Measurements from ENCODE around the gene VAC14.

Gene VAC14

GRCh38 chr16:70699696-70700095 lies 101.3 kb downstream of the VAC14 start:
- Mint-ChIP-seq H3K36me3 (ENCODE audit: insufficient read depth) (peaks cover 6% of the 10 kb centered on the region), H3K27me3 (no peaks in the 10 kb centered on the region), H3K4me1 (peaks cover 30% of the 10 kb centered on the region), H3K4me3 (no peak overlapping the region), H3K27ac (ENCODE audit: low read depth) (peak overlapping the region; percentile 72), H3K9me3 (no peaks in the 10 kb centered on the region)
- DNase-seq (ENCODE audit: low spot score in 2 of 2), result no peak
- no peak for ATAC-seq (replicated peaks; ENCODE audit: extremely low read depth, poor library complexity, severe bottlenecking)

DNA sequence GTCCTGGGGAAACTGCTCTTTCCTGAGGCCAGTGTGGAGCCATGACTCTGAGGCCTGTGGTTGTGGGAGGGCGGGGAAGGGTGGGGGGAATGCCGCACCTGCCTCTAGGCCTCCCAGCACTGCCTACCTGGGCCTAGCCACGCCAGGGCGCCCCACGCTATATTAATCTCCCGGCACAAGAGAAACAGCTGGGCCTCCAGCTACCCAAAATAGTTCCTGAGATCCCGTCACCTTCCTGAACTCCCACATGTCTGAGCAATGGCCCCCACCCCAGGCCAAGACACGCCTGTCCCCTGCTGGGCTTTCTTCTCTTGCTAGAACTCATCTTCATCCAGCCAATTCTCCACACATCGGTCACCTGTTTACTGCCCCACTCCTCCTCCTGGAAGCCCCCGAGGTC lies 102.1 kb downstream of the VAC14 start:
- Mint-ChIP-seq H3K36me3 (ENCODE audit: insufficient read depth) (peaks cover 7% of the 10 kb centered on the region), H3K4me1 (peaks cover 30% of the 10 kb centered on the region), H3K27me3 (no peaks in the 10 kb centered on the region), H3K9me3 (no peaks in the 10 kb centered on the region), H3K4me3 (no peak overlapping the region), H3K27ac (ENCODE audit: low read depth) (no peak overlapping the region)
- ATAC-seq (replicated peaks; ENCODE audit: extremely low read depth, poor library complexity, severe bottlenecking) (no peak), DNase-seq (ENCODE audit: low spot score in 2 of 2) (no peak)

DNA sequence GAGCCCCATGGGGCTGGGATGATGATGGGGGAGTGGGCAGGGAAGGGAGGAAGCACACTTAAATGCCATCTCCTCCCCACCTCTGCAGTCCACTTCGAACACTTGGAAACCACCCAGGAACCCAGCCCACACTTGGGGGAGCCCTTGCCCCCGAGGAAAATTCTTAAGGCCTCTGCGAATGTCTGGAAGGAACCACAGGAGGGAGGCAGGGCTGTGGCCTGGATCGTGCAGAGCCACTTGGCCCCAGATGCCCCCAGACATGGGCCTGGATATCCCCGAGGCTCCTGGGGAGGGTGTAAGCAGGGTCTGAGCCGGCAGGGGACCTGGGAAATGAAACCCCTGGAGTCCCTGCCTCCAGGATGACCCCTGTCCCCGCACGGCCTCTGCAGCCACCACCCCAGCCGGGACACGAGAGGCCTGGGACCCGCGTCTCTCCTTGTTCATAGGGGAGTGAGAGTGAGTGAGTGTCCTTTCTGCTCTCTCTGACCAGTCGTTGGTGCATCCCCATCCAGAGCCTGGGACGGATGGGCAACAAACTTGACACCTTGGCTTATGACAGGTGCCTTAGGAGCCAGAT lies 103.3 kb downstream of the VAC14 start:
- ATAC-seq (replicated peaks; ENCODE audit: extremely low read depth, poor library complexity, severe bottlenecking) (no peak), DNase-seq (ENCODE audit: low spot score in 2 of 2) (no peak)
- H3K4me1 Mint-ChIP-seq, result peaks cover 30% of the 10 kb centered on the region
- peaks cover 7% of the 10 kb centered on the region for H3K36me3 Mint-ChIP-seq (ENCODE audit: insufficient read depth)
- no peaks in the 10 kb centered on the region for H3K9me3 Mint-ChIP-seq
- no peak overlapping the region for H3K4me3 Mint-ChIP-seq
- H3K27me3 Mint-ChIP-seq, result no peaks in the 10 kb centered on the region
- H3K27ac Mint-ChIP-seq (ENCODE audit: low read depth), result no peak overlapping the region

- ATAC-seq (replicated peaks; ENCODE audit: extremely low read depth, poor library complexity, severe bottlenecking) (no peak), DNase-seq (ENCODE audit: low spot score in 2 of 2) (no peak)
- Mint-ChIP-seq H3K27ac (ENCODE audit: low read depth) (no peak overlapping the region), H3K36me3 (ENCODE audit: insufficient read depth) (peaks cover 7% of the 10 kb centered on the region), H3K27me3 (no peaks in the 10 kb centered on the region), H3K4me1 (peaks cover 28% of the 10 kb centered on the region), H3K4me3 (no peak overlapping the region), H3K9me3 (no peaks in the 10 kb centered on the region)
Measured at GRCh38 chr16:70696952-70697593, 103.9 kb downstream of the VAC14 start.

GRCh38 chr16:70696355-70696754 lies 104.6 kb downstream of the VAC14 start:
- H3K36me3 Mint-ChIP-seq (ENCODE audit: insufficient read depth), result peaks cover 7% of the 10 kb centered on the region
- DNase-seq (ENCODE audit: low spot score in 2 of 2) (no peak), ATAC-seq (replicated peaks; ENCODE audit: extremely low read depth, poor library complexity, severe bottlenecking) (no peak)
- no peak overlapping the region for H3K27ac Mint-ChIP-seq (ENCODE audit: low read depth)
- no peaks in the 10 kb centered on the region for H3K27me3 Mint-ChIP-seq
- no peaks in the 10 kb centered on the region for H3K9me3 Mint-ChIP-seq
- peaks cover 21% of the 10 kb centered on the region for H3K4me1 Mint-ChIP-seq
- H3K4me3 Mint-ChIP-seq, result no peak overlapping the region

DNA sequence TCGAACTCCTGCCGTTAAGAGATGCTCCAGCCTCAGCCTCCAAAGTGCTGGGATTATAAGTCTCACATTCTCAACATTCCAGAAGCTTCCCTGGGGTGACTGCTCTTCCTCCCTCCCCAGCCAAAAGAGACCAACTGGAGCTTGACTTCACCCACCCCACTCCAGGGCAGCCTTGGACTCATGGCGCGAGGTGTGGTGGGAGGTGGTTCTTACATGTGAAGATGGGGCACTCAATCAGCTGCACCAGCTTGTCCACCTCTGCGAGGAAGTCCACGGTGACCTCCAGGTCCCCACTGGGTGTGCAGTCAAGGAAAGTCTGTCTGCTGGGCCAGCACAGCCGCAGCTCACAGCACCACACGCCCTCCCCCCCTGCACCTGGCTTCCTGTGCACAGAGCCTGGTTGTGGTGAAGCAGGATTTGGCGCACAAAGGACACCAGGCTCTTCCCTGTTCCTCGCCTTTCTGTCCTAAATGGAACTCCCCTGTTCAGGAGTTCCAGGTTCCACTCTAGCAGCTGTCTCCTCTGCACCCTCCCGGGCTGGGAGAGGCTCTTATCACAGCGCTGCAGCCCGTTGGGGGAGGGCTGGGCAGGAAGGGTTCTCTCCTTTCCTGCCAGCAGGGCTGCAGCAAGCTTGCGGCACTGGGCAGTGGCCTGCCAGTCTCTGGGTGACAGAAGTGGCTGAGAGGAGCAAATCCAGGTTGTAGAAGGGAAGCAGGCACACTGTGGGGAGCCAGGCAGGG lies 105.5 kb downstream of the VAC14 start:
- DNase-seq (ENCODE audit: low spot score in 2 of 2), result no peak
- peaks cover 21% of the 10 kb centered on the region for H3K4me1 Mint-ChIP-seq
- peak overlapping the region; percentile 49 for H3K4me3 Mint-ChIP-seq
- no peaks in the 10 kb centered on the region for H3K27me3 Mint-ChIP-seq
- H3K9me3 Mint-ChIP-seq, result no peaks in the 10 kb centered on the region
- ATAC-seq (replicated peaks; ENCODE audit: extremely low read depth, poor library complexity, severe bottlenecking), result peak; percentile 51
- H3K27ac Mint-ChIP-seq (ENCODE audit: low read depth), result no peak overlapping the region
- H3K36me3 Mint-ChIP-seq (ENCODE audit: insufficient read depth), result peaks cover 7% of the 10 kb centered on the region

DNA sequence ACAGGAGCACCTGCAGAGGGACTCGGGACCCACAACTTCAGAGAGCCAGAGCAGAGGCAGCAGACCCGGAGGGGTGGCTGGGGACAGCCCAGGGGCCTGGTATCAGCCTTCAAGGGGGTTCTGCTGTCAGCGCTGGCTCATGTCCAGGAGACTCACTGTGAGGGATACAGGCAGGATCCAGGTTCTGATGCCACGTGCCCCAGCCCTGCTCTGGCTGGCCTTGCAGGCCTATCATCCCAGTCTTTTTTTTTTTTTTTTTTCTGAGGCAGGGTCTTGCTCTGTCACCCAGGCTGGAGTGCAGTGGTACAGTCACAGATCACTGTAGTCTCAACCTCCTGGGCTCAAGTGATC lies 106.1 kb downstream of the VAC14 start:
- H3K36me3 Mint-ChIP-seq (ENCODE audit: insufficient read depth), result peaks cover 7% of the 10 kb centered on the region
- H3K9me3 Mint-ChIP-seq, result no peaks in the 10 kb centered on the region
- H3K4me1 Mint-ChIP-seq, result peaks cover 21% of the 10 kb centered on the region
- H3K27me3 Mint-ChIP-seq, result no peaks in the 10 kb centered on the region
- DNase-seq (ENCODE audit: low spot score in 2 of 2) (no peak), ATAC-seq (replicated peaks; ENCODE audit: extremely low read depth, poor library complexity, severe bottlenecking) (no peak)
- H3K27ac Mint-ChIP-seq (ENCODE audit: low read depth), result no peak overlapping the region
- no peak overlapping the region for H3K4me3 Mint-ChIP-seq

GRCh38 chr16:70694088-70694867 lies 106.7 kb downstream of the VAC14 start:
- Mint-ChIP-seq H3K4me3 (no peak overlapping the region), H3K4me1 (peaks cover 21% of the 10 kb centered on the region), H3K36me3 (ENCODE audit: insufficient read depth) (peaks cover 7% of the 10 kb centered on the region), H3K9me3 (no peaks in the 10 kb centered on the region), H3K27me3 (no peaks in the 10 kb centered on the region), H3K27ac (ENCODE audit: low read depth) (no peak overlapping the region)
- ATAC-seq (replicated peaks; ENCODE audit: extremely low read depth, poor library complexity, severe bottlenecking), result no peak
- DNase-seq (ENCODE audit: low spot score in 2 of 2), result no peak

DNA sequence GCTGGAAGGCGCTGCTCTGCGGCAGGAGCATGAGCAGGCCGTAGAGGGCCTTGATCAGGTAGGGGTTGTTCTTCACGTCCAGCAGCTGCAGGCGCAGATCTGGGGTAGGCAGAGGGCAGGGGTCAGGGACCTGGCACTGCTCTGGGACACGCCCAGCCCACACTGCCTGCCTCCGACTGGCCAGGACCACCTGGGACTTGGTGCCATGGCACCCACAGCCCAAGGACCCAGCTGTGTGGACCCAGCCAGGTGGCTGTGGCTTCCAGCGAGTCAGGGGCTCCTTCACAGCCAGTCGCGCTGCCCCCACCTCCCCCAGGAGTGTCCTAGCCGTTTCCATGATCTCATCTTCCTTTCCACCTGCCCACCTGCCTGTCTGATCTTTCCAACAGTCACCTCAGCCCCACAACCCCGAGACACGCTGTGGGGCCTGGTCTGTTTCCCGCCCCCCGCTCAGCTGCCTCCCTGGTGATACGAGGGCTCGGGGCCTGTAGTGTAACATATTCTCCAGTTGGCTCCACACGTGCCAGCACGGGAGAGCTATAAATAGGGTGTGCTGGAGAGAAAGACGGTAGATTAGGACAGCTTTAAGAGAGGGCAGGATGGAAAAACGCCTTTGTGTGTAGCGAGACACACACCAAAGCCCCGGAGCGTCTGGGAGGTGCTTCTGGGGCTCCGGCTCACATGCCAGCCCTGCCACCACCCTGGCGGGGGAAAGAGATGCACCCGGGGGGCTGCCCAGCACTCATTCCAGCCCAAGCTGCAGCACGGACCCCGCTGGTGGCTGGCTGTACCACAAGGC lies 107.9 kb downstream of the VAC14 start:
- Mint-ChIP-seq H3K36me3 (ENCODE audit: insufficient read depth) (peaks cover 4% of the 10 kb centered on the region), H3K9me3 (no peaks in the 10 kb centered on the region), H3K4me3 (no peak overlapping the region), H3K27me3 (no peaks in the 10 kb centered on the region), H3K27ac (ENCODE audit: low read depth) (no peak overlapping the region), H3K4me1 (peaks cover 20% of the 10 kb centered on the region)
- DNase-seq (ENCODE audit: low spot score in 2 of 2) (no peak), ATAC-seq (replicated peaks; ENCODE audit: extremely low read depth, poor library complexity, severe bottlenecking) (no peak)

- peaks cover 16% of the 10 kb centered on the region for H3K4me1 Mint-ChIP-seq
- H3K27me3 Mint-ChIP-seq, result no peaks in the 10 kb centered on the region
- no peak overlapping the region for H3K27ac Mint-ChIP-seq (ENCODE audit: low read depth)
- no peaks in the 10 kb centered on the region for H3K9me3 Mint-ChIP-seq
- peaks cover 4% of the 10 kb centered on the region for H3K36me3 Mint-ChIP-seq (ENCODE audit: insufficient read depth)
- H3K4me3 Mint-ChIP-seq, result no peak overlapping the region
- ATAC-seq (replicated peaks; ENCODE audit: extremely low read depth, poor library complexity, severe bottlenecking) (no peak), DNase-seq (ENCODE audit: low spot score in 2 of 2) (no peak)
Measured at GRCh38 chr16:70692130-70692872, 108.7 kb downstream of the VAC14 start.

DNA sequence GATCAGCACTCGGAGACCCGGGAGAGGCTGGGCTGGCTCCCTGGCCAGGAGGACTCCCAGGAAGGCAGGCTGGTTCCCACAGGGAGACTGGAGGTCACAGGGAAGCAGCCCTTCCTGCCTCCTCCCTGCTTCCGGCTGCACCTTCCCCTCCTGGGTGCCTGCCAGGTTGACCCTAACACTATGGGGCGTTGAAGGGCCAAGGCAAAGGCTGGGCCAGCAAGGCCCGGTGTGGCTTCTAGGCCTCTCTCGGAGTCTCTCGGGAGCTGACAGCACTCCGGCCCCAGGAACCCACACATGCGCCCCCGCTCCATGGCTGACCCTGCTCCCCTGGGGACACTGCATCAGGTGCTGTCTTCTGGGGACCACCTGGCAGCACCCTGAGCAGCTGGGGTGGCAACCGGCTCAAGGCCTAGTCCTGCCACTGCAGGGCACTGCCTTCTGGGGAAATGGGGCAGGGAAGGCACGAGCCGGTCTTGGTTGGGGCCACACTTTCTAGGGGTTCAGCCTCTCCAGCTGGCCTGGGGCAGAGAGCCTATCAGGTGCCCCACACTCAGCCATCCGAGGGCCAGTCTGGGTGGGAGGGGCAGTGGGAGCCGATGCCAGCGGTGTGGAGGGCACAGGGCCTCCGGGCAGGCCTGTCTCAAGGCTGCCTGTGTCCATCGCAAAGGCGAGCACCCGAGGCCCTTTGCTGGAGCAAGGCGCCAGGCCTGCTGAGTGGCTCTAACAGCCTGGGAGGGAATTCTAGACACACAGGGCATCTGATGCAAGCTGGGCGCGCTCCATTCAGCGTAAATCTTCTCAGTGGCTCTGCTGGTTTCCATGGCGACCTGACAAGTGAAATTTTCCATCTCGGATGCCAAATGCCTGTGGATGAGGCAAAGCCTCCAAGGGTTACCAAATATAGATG lies 109.5 kb downstream of the VAC14 start:
- Mint-ChIP-seq H3K27ac (ENCODE audit: low read depth) (no peak overlapping the region), H3K9me3 (no peaks in the 10 kb centered on the region), H3K27me3 (no peaks in the 10 kb centered on the region), H3K36me3 (ENCODE audit: insufficient read depth) (peaks cover 4% of the 10 kb centered on the region), H3K4me1 (peaks cover 10% of the 10 kb centered on the region), H3K4me3 (no peak overlapping the region)
- ATAC-seq (replicated peaks; ENCODE audit: extremely low read depth, poor library complexity, severe bottlenecking) (no peak), DNase-seq (ENCODE audit: low spot score in 2 of 2) (no peak)

Data from central memory CD8-positive, alpha-beta T cell (primary cell).